ENCODE measurements around the gene OPALIN.

GRCh38 chr10:96380821-96381220 lies 22.0 kb upstream of the OPALIN start:
- TF ChIP-seq CTCF (IDR thresholded peaks at IDR 0.05) (no peak), POLR2A (IDR thresholded peaks at IDR 0.05) (no peak)

Measured in heart left ventricle (tissue), 13 donors.